Smooth muscle cell (in vitro differentiated cells): ENCODE data around the gene CIDEB. TPM values are rescaled to one million over a fixed set of nuclear protein-coding genes. Genes with fewer than 3 reads are reported as not detected.

Experiments used
- DNase-seq: peaks from one replicate; lab custom pipeline; 2025; ENCODE audit not compliant: unreplicated experiment; lab: John Stamatoyannopoulos, UW
- H2AFZ ChIP-seq: fragments of 200-600 bp; sonication (generic); 2 replicates; pipeline ENCODE4 v1.6.0; 2016; ENCODE audit warnings: antibody characterized with exemption, low read depth, mild to moderate bottlenecking
- H3F3A ChIP-seq: fragments of 200-600 bp; sonication (generic); 2 replicates; pipeline ENCODE4 v1.6.0; 2017; ENCODE audit warnings: antibody characterized with exemption, low read depth
- H3K27ac ChIP-seq: fragments of 200-600 bp; sonication (generic); 2 replicates; pipeline ENCODE4 v1.5.1; 2016; ENCODE audit warnings: low read depth, mild to moderate bottlenecking
- H3K27me3 ChIP-seq: fragments of 200-600 bp; sonication (generic); 2 replicates; pipeline ENCODE4 v1.6.1; 2016; ENCODE audit warnings: low read depth, mild to moderate bottlenecking
- H3K36me3 ChIP-seq: fragments of 200-600 bp; sonication (generic); 2 replicates; pipeline ENCODE4 v1.5.1; 2016; ENCODE audit warnings: low read depth
- H3K4me1 ChIP-seq: fragments of 200-600 bp; sonication (generic); 2 replicates; pipeline ENCODE4 v1.5.1; 2016; ENCODE audit warnings: low read depth
- H3K4me2 ChIP-seq: fragments of 200-600 bp; sonication (generic); 2 replicates; pipeline ENCODE4 v1.6.0; 2016; ENCODE audit warnings: mild to moderate bottlenecking
- H3K4me3 ChIP-seq: fragments of 200-600 bp; sonication (generic); 2 replicates; pipeline ENCODE4 v1.5.1; 2016; ENCODE audit warnings: mild to moderate bottlenecking
- H3K79me2 ChIP-seq: fragments of 200-600 bp; sonication (generic); 2 replicates; pipeline ENCODE4 v1.6.0; 2016; ENCODE audit warnings: low read depth, mild to moderate bottlenecking
- H3K9ac ChIP-seq: fragments of 200-600 bp; sonication (generic); 2 replicates; pipeline ENCODE4 v1.6.0; 2016; ENCODE audit warnings: low read depth
- H3K9me3 ChIP-seq: fragments of 200-600 bp; sonication (generic); replicated peaks from 2 replicates; pipeline ENCODE4 v1.5.1; 2016; ENCODE audit warnings: low read depth
- H4K20me1 ChIP-seq: fragments of 200-600 bp; sonication (generic); 2 replicates; pipeline ENCODE4 v1.6.0; 2016; ENCODE audit warnings: low read depth
- CTCF ChIP-seq: fragments of 200-600 bp; sonication (generic); IDR thresholded peaks from 2 replicates; pipeline ENCODE4 v1.5.1; 2017; ENCODE audit warnings: borderline replicate concordance, mild to moderate bottlenecking, antibody characterized with exemption; ENCODE audit not compliant: insufficient read depth, poor library complexity, severe bottlenecking
- WGBS: methylation state at CpG from one replicate; pipeline ENCODE4 v1.1.7; 2016; ENCODE audit warnings: low lambda C conversion rate; 5-methylcytosine and 5-hydroxymethylcytosine counted together
- polyA plus RNA-seq: library from polyadenylated mRNA; unstranded; fragments of >200 nt; fragmentation: Nextera tagmentation; extraction: Ambion mirVana; gene quantifications from 2 replicates; pipeline ENCODE4 v1.2.1, GENCODE V29; 2016
- total RNA-seq: library from RNA; depleted of rRNA; stranded (reverse); fragments of >200 nt; gene quantifications from 2 replicates; pipeline ENCODE4 v1.2.3, GENCODE V29; 2014

CIDEB gene
- total and polyA plus RNA-seq, 2 experiments from 2014 or later: not detected

DNA sequence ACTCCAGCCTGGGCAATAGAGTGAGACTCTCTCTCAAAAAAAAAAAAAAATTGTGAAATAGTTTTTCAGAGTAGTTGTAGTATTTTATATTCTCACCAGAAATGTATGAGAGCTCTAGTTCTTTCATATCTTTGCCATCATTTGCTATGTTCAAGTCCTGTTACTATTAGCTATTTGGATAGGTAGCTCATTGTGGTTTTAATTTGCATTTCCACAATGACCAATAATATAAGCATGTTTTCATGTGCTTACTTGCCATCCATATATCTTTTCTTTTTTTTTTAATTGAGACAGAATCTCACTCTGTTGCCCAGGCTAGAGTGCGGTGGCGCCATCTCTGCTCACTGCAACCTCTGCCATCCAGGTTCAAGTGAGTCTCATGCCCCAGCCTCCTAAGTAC lies 40.4 kb upstream of the CIDEB start:
- H3K27ac ChIP-seq: no peak overlapping the region
- H3K4me2 ChIP-seq: no peak overlapping the region
- 92% methylated on average over 2 of the region's 2 CpGs for WGBS
- H3F3A ChIP-seq: no peaks in the 10 kb centered on the region
- no peaks in the 10 kb centered on the region for H3K9me3 ChIP-seq
- peaks cover 88% of the 10 kb centered on the region for H3K27me3 ChIP-seq
- H3K79me2 ChIP-seq: no peaks in the 10 kb centered on the region
- no peak overlapping the region for H2AFZ ChIP-seq
- no peaks in the 10 kb centered on the region for H4K20me1 ChIP-seq
- H3K4me1 ChIP-seq: no peaks in the 10 kb centered on the region
- no peaks in the 10 kb centered on the region for H3K36me3 ChIP-seq
- no peak for TF ChIP-seq CTCF
- H3K4me3 ChIP-seq: no peak overlapping the region
- H3K9ac ChIP-seq: no peak overlapping the region
- DNase-seq: no peak

DNA sequence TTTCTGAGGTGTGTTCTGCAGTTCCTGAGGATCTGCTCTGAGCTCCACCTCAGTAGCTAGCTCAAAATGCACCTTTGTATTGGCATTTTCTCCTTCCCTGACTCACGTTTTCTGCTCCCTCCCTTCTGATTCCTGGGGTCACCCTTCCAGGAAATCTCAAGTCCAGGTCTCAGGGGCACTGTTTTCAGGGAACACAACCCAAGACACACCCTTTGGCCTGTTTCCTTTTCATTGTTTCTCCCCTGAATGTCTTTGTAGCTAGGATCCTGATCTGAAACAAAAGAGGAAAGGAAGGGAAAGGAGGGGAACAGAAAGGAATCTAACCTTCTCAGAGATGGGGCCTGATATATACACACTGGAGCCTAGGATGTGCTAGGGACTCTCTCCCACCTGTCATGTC lies 39.4 kb upstream of the CIDEB start:
- Histone ChIP-seq H3K27me3 (peaks cover 88% of the 10 kb centered on the region), H3K36me3 (no peaks in the 10 kb centered on the region), H2AFZ (no peak overlapping the region), H3K4me2 (no peak overlapping the region), H3K9ac (no peak overlapping the region), H3K79me2 (no peaks in the 10 kb centered on the region), H3F3A (no peaks in the 10 kb centered on the region), H3K4me1 (no peaks in the 10 kb centered on the region), H4K20me1 (no peaks in the 10 kb centered on the region), H3K4me3 (no peak overlapping the region), H3K9me3 (no peaks in the 10 kb centered on the region), H3K27ac (no peak overlapping the region)
- no peak for DNase-seq
- TF ChIP-seq CTCF: no peak
- 42% methylated on average over 1 of the region's 1 CpG for WGBS

- no peaks in the 10 kb centered on the region for H3K9me3 ChIP-seq
- peaks cover 4% of the 10 kb centered on the region for H3K4me1 ChIP-seq
- 84% methylated on average over 7 of the region's 7 CpGs for WGBS
- no peak overlapping the region for H3K9ac ChIP-seq
- no peaks in the 10 kb centered on the region for H4K20me1 ChIP-seq
- H3K4me2 ChIP-seq: no peak overlapping the region
- H3K79me2 ChIP-seq: no peaks in the 10 kb centered on the region
- H3K36me3 ChIP-seq: no peaks in the 10 kb centered on the region
- no peak for TF ChIP-seq CTCF
- H2AFZ ChIP-seq: no peak overlapping the region
- no peak overlapping the region for H3K4me3 ChIP-seq
- peaks cover 85% of the 10 kb centered on the region for H3K27me3 ChIP-seq
- H3K27ac ChIP-seq: no peak overlapping the region
- no peak for DNase-seq
- no peaks in the 10 kb centered on the region for H3F3A ChIP-seq
These were observed 36.3 kb upstream of the CIDEB start for GRCh38 chr14:24343795-24344660.

DNA sequence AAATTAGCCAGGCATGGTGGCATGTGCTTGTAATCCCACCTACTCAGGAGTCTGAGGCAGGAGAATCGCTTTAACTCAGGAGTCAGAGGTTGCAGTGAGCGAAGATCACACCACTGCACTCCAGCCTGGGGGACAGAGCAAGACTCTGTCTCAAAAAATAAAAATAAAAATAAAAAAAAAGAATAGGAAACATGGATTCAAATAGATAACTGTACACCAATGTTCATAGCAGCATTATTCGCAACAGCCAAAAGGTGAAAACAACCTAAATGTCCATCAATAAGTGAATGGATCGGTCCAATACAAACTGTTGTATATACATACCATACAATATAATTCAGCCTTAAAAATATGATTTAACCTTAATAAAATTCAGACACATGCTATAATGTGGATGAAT lies 35.1 kb upstream of the CIDEB start:
- WGBS: 88% methylated on average over 4 of the region's 4 CpGs
- no peaks in the 10 kb centered on the region for H3K9me3 ChIP-seq
- no peak for DNase-seq
- no peaks in the 10 kb centered on the region for H3K79me2 ChIP-seq
- H3K4me1 ChIP-seq: peaks cover 4% of the 10 kb centered on the region
- no peak overlapping the region for H2AFZ ChIP-seq
- no peak overlapping the region for H3K4me3 ChIP-seq
- H3K36me3 ChIP-seq: no peaks in the 10 kb centered on the region
- H4K20me1 ChIP-seq: no peaks in the 10 kb centered on the region
- no peaks in the 10 kb centered on the region for H3F3A ChIP-seq
- TF ChIP-seq CTCF: no peak
- H3K27ac ChIP-seq: no peak overlapping the region
- no peak overlapping the region for H3K4me2 ChIP-seq
- no peak overlapping the region for H3K9ac ChIP-seq
- peaks cover 87% of the 10 kb centered on the region for H3K27me3 ChIP-seq
